ENCODE results near the gene SLC8A1. TPM values are rescaled to one million over a fixed set of nuclear protein-coding genes. Genes with fewer than 3 reads are reported as not detected.

Gene SLC8A1
- total RNA-seq, 1 donor, result 39.1 TPM

DNA sequence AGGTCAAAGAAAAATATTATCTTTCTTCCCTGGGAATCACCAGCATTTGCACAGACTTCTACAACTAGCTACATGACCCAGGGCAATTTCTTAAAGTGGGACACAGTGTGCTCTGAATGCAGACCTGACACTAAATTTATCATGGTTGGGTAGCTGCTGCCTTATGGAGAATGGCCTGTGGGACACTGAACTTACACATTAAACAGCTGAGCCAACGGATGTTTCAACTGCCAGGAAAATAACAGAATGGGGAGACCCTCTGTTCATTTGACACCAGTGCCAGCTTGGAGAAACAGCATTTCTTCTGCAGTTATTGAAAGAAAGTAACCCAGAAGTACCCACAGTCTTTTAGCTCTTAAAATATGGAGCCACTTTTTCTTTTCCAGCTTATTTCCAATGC, 54.1 kb downstream of the SLC8A1 start:
- TF ChIP-seq, protein P1, sequence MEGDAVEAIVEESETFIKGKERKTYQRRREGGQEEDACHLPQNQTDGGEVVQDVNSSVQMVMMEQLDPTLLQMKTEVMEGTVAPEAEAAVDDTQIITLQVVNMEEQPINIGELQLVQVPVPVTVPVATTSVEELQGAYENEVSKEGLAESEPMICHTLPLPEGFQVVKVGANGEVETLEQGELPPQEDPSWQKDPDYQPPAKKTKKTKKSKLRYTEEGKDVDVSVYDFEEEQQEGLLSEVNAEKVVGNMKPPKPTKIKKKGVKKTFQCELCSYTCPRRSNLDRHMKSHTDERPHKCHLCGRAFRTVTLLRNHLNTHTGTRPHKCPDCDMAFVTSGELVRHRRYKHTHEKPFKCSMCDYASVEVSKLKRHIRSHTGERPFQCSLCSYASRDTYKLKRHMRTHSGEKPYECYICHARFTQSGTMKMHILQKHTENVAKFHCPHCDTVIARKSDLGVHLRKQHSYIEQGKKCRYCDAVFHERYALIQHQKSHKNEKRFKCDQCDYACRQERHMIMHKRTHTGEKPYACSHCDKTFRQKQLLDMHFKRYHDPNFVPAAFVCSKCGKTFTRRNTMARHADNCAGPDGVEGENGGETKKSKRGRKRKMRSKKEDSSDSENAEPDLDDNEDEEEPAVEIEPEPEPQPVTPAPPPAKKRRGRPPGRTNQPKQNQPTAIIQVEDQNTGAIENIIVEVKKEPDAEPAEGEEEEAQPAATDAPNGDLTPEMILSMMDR (IDR thresholded peaks at IDR 0.05; ENCODE audit: insufficient read depth, low read length), result no peak
- DNase-seq (ENCODE audit: low read depth), result no peak

DNA sequence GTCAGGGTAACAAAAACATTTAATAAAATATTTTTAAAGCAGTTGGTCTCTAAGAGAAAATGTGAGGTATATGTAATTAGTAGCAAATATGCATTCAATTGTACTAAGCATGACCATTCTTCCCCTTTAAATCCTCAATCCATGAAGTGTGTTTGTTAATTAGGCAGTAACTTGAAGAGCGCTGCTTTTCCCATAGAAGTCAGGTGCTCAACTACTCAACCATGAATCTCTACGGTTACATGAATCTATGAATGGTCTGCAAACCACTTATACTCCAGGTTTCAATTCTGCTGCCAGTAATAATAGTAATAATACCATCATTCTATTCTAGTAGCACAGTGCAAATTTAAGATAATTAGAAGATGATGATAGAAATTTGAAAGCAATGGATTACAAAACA, 55.8 kb downstream of the SLC8A1 start:
- no peak for DNase-seq (ENCODE audit: low read depth)
- no peak overlapping the region for H3K4me3 ChIP-seq (ENCODE audit: low read depth, low read length)
- TF ChIP-seq, protein P1 (IDR thresholded peaks at IDR 0.05; ENCODE audit: insufficient read depth, low read length), result no peak

More for the DNA sequence above, 54.1 kb downstream of the SLC8A1 start:
- H3K4me3 ChIP-seq (ENCODE audit: low read depth, low read length), result no peak overlapping the region

DNA sequence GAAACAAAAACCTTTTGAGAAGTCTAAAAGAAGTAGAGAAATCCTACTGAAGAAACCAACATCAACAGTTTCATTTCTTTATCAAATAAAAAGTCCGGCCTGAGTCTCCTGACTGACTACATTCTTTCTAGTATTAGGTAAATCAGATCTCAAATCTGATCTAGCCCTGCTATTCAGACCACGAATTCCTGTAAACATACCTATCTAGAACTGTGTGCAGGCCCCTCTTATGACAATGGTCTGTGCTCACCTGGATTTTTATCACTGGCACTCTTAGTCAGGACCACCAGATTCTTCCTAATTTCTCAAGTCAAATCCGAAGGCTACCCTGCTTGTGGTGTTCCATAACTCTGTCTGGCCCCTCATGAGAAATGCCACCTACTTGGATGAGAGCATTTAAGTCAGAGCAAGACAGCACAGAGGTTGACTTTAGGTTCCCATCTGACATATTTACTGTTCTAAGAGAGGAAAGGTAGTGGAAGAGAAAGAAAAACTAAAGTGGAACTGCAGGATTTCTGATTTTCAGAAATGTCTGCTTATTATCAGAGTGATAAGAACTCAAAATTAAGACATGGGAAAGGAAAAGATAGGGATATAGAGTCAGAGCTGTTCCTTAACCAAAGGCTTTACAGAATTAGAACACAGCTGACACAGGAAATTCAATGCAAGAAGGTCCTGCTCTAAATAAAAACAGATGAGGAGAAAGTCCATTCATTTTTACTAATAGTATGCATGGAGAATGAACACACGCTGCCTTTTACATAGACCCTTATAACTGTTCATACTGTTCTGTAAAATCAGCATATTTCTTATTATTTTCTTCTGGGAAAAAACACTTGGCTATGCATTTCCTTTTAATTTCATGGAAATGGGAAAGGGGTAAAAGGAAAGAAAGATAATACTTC, 56.5 kb downstream of the SLC8A1 start:
- TF ChIP-seq, protein P1 (IDR thresholded peaks at IDR 0.05; ENCODE audit: insufficient read depth, low read length), result no peak
- H3K4me3 ChIP-seq (ENCODE audit: low read depth, low read length), result no peak overlapping the region
- peak; percentile 20 for DNase-seq (ENCODE audit: low read depth)

DNA sequence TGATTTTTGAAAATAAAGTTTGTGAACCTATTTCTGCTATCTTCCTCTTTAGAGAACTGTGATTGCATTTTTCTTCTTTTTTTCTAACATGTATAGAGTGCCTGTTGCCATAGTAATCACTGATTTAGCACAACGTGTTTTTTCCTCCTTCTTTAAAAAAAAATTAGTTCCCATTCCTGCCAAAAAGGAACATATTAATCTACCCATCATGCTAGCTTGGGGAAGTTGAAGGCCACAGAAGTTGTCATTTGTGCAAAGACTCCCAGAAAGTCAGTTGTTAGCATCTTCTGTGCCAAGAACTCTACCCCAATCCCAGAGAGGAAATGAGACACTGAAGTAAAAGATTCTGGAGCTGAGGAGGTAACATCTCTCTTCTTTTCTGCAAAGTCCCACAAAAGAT, 57.3 kb downstream of the SLC8A1 start:
- H3K4me3 ChIP-seq (ENCODE audit: low read depth, low read length), result no peak overlapping the region
- TF ChIP-seq, protein P1 (IDR thresholded peaks at IDR 0.05; ENCODE audit: insufficient read depth, low read length), result no peak
- peak; percentile 16 for DNase-seq (ENCODE audit: low read depth)

DNA sequence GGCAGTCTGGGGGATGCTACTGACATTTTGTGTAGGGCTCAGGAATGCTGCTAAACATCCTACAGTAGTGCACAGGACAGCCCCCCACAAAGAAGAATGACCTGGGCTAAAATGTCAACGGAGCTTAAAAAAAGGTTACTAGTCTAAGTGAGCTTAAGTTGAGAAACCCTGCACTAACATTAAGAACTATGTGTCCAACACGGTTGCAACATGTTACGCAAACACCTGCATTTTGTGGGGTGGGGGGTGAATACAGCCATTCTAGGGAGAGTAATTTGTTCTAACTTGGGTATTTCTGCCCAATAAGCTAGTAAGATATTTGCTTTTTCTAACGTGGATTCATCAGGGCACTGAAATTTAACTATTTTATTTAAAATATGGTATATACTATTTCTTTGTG, 57.9 kb downstream of the SLC8A1 start:
- TF ChIP-seq, protein P1 (IDR thresholded peaks at IDR 0.05; ENCODE audit: insufficient read depth, low read length), result no peak
- H3K4me3 ChIP-seq (ENCODE audit: low read depth, low read length), result no peak overlapping the region
- DNase-seq (ENCODE audit: low read depth), result no peak

DNA sequence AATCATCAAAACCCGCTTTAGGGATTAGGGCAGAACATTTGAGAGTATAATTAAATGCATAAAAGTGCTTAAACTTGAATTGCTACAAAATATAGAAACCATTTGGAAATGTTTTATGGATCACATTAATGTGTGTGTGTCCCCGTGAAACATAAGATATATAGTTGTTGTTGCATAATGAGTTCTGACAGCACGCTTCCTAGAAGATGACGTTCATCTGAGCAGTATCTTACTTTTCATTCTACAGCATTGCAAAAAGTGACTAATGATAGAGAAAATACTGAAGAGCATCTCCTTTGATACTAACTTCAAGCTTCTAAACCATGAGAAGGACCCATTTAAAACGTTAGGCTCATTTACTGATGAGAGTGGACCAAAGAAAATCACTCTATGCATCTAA, 63.7 kb downstream of the SLC8A1 start:
- H3K4me3 ChIP-seq (ENCODE audit: low read depth, low read length), result no peak overlapping the region
- DNase-seq (ENCODE audit: low read depth), result no peak
- TF ChIP-seq, protein P1 (IDR thresholded peaks at IDR 0.05; ENCODE audit: insufficient read depth, low read length), result no peak
